ENCODE measurements around the gene HSPB2. TPM values are rescaled to one million over a fixed set of nuclear protein-coding genes. Genes with fewer than 3 reads are reported as not detected.
A peak's percentile ranks its signal among the peaks of the same experiment; 100 is the strongest.

The HSPB2 gene
- total and polyA plus RNA-seq, 10 of the 15 experiments (the other 5 are each of a cell fraction or from before 2014, with no cell fraction given) = not detected

DNA sequence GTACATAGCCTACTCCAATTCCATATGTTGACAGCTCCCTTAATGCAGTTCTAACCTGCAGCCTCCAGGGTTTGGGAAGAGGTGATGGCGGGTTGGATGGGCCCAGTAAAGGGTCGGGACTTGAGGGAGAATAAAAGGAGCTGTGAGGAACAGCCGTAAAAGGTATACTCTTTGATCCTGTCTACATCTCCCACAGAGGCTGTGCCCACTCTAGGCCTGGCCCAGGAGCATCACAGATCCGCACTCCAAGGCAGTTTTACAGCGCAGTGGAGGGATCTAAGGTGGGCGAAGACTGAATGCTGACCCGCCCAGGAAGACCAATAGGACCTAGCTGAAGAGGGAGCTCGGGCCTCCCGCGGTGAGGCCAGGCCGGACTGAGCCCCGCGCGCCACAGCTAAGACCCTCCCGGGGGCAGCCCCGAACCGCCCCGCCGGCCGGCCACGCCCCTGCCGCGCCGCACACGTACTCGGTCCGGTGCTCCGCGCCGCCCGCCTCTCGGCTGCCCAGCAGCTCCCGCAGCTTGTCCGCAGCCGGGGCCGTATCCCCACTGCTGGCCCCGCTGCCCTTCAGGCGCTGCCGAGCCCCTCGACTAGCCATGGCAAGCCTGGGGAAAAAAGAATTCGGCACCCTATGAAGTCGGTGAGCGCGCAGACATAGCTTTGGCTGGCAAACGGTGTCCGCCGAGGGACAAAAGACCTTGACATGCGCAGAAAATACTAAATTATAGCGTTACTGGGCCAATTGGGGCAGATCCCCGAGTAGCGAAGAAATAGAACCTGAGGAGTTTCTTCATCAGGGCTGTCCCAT is 41.4 kb upstream of the HSPB2 start, which contains the start of gene ALG9 (continued):
- no peak for TF ChIP-seq ZBTB33 (IDR thresholded peaks at IDR 0.05)
- peak; percentile 67; the same call in 1 of the 2 replicates for TF ChIP-seq TAF1 (IDR thresholded peaks at IDR 0.05; ENCODE audit: borderline replicate concordance, low read depth, low read length)
- no peak for TF ChIP-seq CBX3 (IDR thresholded peaks at IDR 0.05; ENCODE audit: borderline replicate concordance, low read depth)
- TF ChIP-seq IKZF2 (IDR thresholded peaks at IDR 0.05) = peak in 1 of 2 experiments; percentile 42; a peak in 2 of 4 replicates
- TF ChIP-seq SP1 (IDR thresholded peaks at IDR 0.05; ENCODE audit: low read depth, low read length) = no peak
- peak; percentile 90; the same call in 1 of the 2 replicates for TF ChIP-seq ZNF207 (IDR thresholded peaks at IDR 0.05; ENCODE audit: borderline replicate concordance)
- TF ChIP-seq POLR2AphosphoS5 (IDR thresholded peaks at IDR 0.05; ENCODE audit: low read length) = peak; percentile 70; the same call in 1 of the 2 replicates
- peak; percentile 97; the same call in 1 of the 2 replicates for TF ChIP-seq ASH2L (IDR thresholded peaks at IDR 0.05; ENCODE audit: borderline replicate concordance, low read depth)
- no peak for TF ChIP-seq ZBTB40 (IDR thresholded peaks at IDR 0.05; ENCODE audit: borderline replicate concordance)
- TF ChIP-seq POU2F2 (IDR thresholded peaks at IDR 0.05; ENCODE audit: borderline replicate concordance, low read depth, low read length) = no peak
- TF ChIP-seq, protein P1, sequence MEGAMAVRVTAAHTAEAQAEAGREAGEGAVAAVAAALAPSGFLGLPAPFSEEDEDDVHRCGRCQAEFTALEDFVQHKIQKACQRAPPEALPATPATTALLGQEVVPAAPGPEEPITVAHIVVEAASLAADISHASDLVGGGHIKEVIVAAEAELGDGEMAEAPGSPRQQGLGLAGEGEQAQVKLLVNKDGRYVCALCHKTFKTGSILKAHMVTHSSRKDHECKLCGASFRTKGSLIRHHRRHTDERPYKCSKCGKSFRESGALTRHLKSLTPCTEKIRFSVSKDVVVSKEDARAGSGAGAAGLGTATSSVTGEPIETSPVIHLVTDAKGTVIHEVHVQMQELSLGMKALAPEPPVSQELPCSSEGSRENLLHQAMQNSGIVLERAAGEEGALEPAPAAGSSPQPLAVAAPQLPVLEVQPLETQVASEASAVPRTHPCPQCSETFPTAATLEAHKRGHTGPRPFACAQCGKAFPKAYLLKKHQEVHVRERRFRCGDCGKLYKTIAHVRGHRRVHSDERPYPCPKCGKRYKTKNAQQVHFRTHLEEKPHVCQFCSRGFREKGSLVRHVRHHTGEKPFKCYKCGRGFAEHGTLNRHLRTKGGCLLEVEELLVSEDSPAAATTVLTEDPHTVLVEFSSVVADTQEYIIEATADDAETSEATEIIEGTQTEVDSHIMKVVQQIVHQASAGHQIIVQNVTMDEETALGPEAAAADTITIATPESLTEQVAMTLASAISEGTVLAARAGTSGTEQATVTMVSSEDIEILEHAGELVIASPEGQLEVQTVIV (IDR thresholded peaks at IDR 0.05; ENCODE audit: borderline replicate concordance, partially characterized antibody) = no peak
- TF ChIP-seq, protein P2, sequence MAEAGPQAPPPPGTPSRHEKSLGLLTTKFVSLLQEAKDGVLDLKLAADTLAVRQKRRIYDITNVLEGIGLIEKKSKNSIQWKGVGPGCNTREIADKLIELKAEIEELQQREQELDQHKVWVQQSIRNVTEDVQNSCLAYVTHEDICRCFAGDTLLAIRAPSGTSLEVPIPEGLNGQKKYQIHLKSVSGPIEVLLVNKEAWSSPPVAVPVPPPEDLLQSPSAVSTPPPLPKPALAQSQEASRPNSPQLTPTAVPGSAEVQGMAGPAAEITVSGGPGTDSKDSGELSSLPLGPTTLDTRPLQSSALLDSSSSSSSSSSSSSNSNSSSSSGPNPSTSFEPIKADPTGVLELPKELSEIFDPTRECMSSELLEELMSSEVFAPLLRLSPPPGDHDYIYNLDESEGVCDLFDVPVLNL (IDR thresholded peaks at IDR 0.05; ENCODE audit: low read depth, low read length) = no peak
- TF ChIP-seq SPI1 (IDR thresholded peaks at IDR 0.05; ENCODE audit: borderline replicate concordance, insufficient read depth, low read depth, low read length) = no peak
- peak; percentile 58 for TF ChIP-seq HCFC1 (IDR thresholded peaks at IDR 0.05; ENCODE audit: low read length)
- TF ChIP-seq KLF5 (IDR thresholded peaks at IDR 0.05; ENCODE audit: partially characterized antibody) = peak; percentile 62
- 0 out of 2 replicates have a peak, but pooled peaks have one; percentile 62 for TF ChIP-seq MTA3 (IDR thresholded peaks at IDR 0.05; ENCODE audit: borderline replicate concordance, low read length)
- TF ChIP-seq RAD21 (IDR thresholded peaks at IDR 0.05; ENCODE audit: insufficient read depth, low read depth, low read length) = no peak
- no peak for TF ChIP-seq CHD1 (IDR thresholded peaks at IDR 0.05; ENCODE audit: low read depth, low read length)
- TF ChIP-seq SRF (IDR thresholded peaks at IDR 0.05; ENCODE audit: low read depth in 2 of 2, low read length in 2 of 2) = no peak
- no peak for TF ChIP-seq CEBPB (IDR thresholded peaks at IDR 0.05; ENCODE audit: borderline replicate concordance in 1 of 2, low read depth in 2 of 2, low read length in 2 of 2)
